Measurements from ENCODE around the gene POLDIP3.
"Not testable (repeated sequence)": the region's sequence is repeated elsewhere in the genome, so short reads cannot be mapped to it uniquely, and the experiment has no call there.

Gene POLDIP3

DNA sequence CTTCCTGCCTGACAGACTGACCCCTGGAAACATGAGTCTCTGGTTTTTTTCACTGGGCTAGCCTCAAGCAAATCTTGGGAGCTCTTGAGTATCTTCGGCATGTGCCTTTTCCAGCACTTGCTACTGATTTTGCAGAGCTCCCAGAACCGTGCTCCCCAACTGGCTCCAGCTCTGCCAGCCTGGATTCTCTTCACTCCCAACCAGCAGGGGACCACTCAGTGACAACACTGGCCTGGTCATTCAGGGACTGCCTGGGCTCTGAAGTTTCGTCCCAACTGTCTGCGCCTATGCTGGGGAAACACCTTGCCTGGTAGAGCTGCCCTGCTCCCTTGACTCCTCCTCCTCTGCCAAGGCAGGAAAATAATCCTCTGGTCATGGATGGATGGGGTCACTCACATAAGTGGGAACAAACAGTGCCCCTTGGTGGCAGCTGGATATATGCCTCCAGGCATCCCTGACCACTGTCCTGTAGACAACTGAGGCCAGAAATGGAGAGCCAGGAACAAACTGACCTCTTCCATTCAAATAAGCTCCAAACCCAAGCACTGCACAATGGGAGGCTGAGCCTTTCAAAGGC lies 30.2 kb downstream of the POLDIP3 start:
- no peak for DNase-seq (ENCODE audit: low read depth)

DNA sequence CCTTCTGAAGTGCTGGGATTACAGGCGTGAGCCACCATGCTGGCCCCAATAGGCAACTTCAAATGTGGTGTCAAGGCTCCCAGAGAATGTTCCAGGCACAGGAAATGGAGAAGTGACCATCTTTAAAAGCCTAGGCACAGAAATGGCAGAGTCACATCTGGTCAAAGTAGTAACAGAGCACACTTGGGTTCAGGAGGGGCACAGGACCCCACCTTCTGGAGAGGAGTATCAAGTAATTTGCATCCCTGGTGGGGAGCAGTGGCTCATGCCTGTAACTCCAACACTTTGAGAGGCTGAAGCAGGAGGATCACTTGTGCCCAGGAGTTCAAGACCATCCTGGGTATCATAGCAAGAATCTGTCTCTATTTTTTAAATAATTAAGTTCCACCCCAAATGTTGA lies 31.7 kb downstream of the POLDIP3 start:
- DNase-seq (ENCODE audit: low read depth) = no peak

DNA sequence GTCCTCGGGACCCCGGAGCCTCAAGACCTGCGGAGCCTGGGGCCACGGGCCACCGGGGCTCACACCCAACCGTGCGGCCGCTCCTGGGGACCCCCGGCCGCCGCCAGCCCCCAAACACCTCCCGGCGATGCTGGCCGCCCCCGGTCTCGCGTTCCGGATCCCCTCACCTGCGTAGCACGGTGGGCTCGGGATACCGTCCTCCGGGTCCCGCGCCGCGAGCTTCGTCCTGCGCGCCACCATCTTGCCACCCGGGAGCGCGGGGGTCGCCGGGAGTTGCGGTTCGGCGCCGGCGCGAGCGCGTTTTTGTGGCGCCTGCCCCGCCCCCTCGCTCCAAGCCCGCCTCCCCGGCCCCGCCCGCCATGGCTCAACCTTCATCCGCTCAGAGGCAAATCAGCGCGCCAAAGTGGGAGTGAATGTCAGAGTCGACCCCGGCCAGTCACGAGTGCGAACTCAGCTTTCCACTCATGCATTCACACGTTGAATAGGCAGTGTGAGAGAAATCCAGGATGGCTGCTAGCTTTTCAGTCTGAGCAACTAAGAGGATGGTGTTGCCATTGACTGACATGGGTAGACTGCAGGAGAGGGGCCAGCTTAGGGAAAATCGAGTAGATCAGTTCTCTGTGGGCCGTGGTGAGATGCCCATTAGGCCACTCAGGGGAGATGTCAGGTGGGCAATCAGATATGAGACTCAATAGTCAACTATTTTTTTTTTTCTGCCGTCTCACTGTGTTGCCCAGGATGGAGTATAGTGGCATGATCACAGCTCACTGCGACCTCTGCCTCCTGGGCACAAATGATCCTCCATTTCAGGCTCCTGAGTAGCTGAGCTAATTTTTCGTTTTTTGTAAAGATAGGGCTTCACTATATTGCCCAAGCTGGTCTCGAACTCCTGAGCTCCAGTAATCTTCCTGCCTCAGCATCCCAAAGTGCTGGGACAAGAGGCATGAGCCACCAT lies 32.6 kb downstream of the POLDIP3 start:
- peak; percentile 84 for DNase-seq (ENCODE audit: low read depth)

DNA sequence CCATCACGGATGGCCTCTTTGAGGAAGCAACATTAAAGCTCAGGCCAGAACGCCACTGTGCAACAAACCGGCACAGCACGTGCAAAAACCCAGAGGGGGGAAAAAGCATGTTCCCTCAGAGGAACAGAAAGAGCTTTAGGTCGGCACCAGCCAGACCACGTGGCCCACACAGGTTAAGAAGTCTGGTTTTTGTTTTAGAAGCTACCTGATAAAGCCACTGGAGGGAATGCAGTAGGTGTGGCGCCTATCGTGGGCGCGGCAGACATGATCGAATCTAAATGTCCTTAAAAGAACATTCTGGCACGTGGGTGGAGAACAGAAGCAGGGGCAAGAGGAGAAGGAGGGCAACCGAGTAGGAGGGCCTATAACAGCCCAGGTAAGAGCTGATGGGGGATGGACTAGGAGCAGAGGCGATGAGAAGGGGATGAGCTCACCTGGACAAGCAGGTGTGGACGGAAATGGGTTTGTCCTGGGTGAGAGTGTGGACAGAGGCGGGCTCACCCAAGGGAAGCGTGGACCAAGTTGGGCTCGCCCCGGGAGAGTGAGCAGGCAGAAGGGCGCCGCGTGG lies 33.4 kb downstream of the POLDIP3 start:
- not testable (repeated sequence) for DNase-seq (ENCODE audit: low read depth)

DNA sequence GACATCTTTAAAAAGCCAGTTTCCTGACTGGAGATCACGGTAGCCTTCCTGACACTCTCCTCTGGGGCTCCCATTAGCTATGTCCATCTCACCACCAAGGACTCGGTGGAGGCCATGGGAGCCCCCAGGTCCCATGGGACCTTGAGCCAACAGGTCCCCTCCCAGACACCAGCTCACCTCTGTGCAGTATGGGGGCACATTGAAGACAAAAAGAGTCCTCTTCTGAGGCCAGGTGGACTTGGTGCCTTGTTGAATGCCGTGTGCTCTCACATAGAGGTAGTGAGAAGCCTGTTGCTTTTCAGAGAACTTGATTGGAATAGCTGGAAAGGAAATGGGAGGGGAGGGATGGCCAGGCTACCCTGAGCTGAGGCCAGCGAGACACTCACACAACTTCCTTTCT lies 34.6 kb downstream of the POLDIP3 start:
- DNase-seq (ENCODE audit: low read depth) = not testable (repeated sequence)

DNA sequence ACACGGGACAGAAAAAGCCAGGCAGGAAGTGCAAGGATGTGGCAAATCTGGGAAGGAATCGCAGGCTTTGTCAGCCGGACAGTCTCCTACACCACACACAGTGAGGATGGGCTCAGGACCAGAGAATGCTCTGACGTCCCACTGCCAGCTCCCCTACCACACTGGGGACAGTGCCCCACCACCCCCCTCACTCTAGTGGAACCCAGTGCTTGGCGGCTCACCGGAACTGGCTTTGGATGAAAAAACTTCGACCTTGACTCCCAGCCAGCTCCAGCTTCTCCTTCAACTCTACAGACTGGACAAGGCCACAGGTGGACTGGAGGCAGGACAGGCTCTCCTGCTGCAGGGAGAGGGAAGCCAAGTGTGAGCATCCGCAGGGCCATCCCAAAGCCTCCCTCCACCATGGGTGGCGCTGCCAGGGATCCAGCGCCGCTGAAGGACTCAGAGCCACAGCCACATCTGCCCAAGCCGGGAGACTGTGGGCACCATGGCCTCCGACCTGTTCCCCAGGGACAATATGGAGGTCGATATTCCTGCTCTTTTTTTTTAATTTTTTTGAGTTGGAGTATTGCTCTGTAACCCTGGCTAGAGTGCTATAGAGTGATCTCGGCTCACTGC lies 37.0 kb downstream of the POLDIP3 start:
- no peak for DNase-seq (ENCODE audit: low read depth)

DNA sequence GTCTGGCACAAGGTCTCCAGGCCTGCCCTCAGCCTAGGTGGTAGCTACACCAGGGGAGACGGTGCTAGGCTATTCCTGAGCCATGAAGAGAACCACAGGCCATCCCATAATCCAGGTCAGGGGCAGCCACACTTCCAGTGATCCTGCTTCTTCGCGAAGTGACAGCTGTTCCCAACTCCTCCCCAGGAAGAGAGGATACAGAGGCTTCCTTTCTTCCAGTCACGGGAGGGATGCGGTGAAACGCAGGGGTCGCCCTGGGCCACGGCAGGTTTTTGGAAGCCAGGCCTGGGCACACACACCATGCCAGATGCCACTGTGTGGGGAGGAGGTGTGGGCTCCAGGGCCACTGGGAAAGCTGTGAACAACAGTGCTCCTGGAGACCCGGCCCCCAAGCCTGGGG lies 37.5 kb downstream of the POLDIP3 start:
- not testable (repeated sequence) for DNase-seq (ENCODE audit: low read depth)

DNA sequence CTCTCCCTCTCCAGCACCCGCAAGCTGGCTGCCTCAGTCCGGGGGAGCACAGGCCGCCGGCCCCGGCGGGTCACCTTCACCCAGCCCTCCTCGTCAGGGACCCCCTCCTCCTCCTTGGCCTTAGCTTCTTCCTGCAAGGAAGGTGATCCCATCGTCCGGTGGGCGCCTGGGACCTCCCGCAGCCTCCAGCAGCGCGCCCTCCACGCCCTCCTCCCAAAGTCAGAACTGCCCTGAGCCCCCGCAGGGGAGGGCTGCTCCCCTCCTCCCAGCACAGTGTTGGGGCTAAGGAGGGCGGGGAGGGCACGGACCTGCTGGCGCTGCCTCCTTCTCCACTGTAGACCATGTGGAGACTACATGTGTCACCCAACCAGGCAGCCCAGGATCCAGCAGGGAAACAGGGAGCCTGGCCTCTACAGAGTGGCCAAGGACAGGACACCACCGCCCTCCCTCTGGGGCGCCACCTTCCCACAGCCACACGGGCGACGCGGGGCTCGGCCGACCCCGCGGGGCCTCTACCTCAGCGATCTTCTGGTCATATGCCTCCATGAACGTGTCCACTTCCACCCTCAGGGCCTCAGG lies 38.6 kb downstream of the POLDIP3 start:
- DNase-seq (ENCODE audit: low read depth) = not testable (repeated sequence)

DNA sequence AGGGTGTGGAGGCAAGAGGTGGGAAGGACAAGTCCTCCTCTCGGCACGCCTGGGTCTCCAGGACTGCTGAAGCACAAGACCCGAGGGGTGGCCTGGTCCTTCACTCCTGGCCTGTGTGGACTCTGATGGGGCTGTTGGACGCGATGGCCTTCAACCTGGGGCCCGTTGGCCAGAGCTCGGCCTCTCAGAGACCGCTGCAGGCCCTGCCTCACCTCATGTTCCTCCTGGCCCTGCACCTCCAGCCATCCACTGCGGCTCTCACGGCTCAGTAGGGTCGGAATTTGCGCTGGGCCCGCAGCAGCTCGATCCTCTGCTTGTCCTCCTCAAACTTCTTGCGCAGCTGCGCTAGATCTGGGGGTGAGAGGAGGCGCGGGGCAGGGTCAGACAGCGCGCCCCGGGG lies 40.2 kb downstream of the POLDIP3 start:
- not testable (repeated sequence) for DNase-seq (ENCODE audit: low read depth)

DNA sequence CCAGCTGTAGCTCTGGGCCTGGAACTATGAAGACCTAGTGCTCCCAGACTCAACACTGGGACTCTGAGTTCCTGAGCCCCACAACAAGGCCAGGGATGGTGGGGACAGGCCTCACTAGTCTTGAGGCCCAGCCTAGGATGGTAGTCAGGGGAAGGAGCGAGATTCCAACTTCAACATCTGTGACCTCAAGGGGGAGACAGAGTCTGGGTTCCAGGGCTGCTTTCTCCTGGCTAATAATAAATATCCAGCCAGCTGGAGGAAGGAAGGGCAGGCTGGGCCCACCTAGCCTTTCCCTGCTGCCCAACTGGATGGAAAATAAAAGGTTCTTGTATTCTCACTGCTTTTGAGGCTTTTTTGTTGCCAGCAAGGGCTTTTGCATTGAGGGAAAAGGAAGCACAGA lies 40.6 kb downstream of the POLDIP3 start:
- not testable (repeated sequence) for DNase-seq (ENCODE audit: low read depth)

DNA sequence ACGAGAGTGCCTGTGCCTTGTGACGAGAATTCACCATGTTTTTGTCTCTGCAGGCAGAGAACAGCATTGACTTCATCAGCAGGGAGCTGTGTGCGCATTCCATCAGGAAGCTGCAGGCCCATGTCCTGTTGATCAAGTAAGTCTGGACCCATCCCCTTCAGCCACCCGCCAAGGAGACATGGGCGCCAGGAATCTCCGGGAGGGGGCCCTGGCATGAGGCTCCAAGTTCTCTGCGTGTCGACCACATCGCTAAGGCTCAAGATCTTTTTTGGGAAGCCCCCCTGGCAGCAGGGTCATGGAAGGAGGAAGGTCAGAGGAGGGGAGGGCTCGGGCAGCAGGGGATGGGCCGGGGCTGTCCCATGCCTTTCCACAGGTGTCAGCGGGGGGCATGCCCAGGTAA lies 43.6 kb downstream of the POLDIP3 start:
- not testable (repeated sequence) for DNase-seq (ENCODE audit: low read depth)

DNA sequence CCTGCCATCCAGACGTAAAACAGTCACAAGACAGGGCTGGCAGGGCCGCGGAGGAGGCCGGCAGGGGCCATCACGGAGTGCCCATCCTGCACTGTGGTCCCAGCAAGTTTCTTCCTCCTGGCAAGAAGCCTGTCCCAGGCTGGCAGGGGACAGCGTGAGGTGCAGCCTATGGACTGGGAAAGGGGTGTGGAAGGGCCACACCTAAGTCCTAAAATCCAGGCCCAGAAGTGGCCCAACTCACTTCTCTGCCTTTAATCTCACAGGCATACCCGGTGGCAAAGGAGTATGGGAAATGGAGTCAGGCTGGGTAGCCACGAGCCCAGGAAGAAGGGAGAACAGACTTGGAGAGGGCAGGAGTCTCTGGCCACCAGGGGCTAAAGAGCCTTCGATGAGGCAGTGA lies 44.1 kb downstream of the POLDIP3 start:
- not testable (repeated sequence) for DNase-seq (ENCODE audit: low read depth)

DNA sequence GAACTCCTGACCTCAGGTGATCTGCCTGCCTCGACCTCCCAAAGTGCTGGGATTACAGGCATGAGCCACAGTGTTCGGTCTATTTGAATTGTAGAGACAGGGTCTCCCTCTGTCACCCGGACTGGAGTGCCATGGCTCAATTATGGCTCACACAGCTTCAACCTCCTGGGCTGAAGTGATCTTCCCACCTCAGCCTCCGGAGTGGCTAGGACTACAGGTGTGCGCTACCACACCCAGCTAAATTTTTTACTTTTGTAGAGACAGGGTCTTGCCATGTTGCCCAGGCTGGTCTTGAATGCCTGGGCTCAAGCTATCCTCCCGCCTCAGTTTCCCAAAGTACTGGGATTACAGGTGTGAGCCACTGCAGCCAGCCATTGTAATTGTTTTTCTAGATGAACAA lies 46.7 kb downstream of the POLDIP3 start:
- DNase-seq (ENCODE audit: low read depth) = not testable (repeated sequence)

DNA sequence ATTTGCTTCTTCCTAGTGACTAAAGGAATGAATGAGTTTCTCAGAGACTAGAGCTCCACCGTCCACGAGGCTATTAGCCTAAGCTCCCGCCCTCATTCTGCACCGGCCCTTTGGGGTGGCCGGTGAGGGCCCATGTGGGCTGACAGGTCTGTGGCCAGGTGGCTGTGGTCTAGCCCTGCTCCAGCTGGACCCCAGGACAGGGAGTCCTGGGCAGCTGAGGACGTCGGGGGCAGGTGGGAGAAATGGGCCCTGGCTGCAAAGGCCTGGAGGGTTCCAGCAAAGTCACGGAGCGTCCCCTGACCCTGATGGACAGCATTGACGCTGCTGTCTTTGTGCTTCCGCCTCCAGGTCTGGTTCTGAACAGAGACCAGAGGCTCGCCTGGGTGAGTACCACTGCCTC lies 48.7 kb downstream of the POLDIP3 start:
- DNase-seq (ENCODE audit: low read depth) = no peak

DNA sequence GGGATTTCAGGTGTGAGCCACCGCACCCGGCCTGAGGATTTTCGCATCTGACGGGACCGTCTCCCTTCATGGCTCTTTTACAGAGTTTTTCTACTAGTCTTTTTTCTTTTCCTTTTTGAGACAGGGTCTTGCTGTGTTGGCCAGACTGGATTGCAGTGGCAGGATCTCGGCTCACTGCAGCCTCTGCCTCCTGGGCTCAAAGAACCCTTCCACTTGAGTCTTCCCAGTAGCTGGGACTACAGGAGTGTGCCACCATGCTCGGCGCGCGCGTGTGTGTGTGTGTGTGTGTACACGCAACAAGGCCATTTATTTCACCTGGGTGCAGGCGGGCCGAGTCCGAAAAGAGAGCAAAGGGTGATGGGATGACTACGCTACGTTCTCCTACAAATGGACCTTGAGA lies 50.0 kb downstream of the POLDIP3 start:
- no peak for DNase-seq (ENCODE audit: low read depth)

DNA sequence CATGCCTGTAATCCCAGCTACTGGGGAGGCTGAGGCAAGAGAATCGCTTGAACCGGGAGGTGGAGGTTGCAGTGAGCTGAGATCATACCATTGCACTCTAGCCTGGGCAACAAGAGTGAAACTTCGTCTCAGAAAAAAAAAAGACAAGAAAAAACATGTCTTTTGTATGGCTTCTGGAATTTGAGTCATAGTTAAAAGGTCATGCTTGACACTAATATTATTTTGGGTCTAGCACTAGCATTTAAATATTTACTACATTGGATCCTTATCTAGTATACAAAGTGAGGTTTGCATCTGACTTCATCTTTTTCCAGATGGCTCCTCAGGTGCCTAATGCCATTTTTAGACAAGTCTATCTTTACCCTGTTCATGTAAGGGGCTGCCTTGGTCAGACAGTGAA lies 50.7 kb downstream of the POLDIP3 start:
- DNase-seq (ENCODE audit: low read depth) = not testable (repeated sequence)

DNA sequence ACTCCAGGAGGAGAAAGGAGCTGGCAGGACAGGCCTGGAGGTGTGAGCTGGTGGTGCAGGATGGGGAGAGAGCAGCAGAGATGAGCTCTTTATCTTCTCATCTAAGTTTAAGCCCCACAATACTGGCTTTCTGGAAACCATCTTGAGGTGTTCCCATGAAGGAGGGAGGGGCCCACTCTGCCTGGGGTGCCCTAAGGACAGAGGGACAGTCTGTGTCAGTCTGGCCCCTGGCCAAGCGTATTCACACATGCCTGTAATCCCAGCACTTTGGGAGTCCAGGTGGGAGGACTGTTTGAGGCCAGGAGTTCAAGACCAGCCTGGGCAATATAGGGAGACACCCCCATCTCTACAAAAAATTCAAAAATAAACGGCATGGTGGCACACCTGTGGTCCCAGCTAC lies 52.0 kb downstream of the POLDIP3 start:
- DNase-seq (ENCODE audit: low read depth) = no peak

DNA sequence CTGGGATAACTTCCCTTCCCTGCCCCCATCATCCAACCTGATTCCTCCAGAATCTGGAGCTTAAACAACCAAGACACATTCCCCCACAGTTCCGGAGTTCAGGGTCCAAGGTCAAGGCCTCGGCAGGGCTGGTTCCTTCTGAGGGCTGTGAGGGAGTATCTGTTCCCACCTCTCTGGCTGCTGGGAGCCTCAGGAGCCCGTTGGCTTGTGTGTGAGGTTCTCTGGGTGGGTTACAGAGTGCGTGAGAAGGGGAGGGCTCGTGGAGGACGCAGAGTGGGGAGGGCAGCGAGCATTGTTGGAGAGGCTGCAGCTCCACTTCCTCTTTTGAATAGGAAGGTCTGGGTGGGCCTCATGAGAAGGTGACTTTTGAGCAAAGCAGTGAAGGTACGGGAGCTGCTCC lies 52.4 kb downstream of the POLDIP3 start:
- no peak for DNase-seq (ENCODE audit: low read depth)

DNA sequence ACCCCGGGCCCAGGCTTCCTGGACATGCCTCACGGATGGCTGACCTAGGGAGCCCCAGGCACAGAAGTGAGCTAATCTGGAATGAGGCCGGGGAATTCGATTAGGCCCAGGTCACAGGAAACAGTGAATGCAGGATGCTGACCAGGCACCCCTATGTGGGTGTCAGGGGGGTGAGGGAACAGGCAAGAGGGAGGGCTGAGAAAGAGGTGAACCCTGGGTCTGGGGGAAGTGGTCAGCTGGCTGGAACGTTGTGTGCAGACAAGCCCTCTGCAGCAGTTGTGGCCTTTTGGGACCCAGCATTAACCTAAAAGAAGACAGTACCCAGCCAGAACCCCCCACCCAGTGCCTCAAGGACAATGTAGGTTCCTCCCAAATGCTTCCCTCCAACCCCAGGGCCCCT lies 52.8 kb downstream of the POLDIP3 start:
- DNase-seq (ENCODE audit: low read depth) = no peak

DNA sequence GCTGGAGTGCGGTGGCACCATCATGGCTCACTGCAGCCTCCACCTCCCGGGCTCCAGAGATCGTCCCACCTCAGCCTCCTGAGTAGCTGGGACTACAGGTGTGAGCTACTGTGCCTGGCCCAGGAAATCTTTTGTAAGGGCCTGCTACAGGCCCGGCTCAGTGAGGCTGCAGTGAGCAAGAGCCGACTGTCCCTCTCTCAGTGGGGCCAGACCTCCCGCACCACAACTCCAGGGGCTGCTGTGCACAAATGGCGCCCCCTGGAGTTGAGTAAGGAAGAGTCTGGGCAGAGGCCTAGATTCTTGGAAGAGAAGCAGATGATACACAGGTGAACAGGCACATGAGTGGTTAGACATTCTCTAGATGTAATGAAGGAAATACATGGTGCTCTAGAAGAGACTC lies 53.9 kb downstream of the POLDIP3 start:
- no peak for DNase-seq (ENCODE audit: low read depth)

DNA sequence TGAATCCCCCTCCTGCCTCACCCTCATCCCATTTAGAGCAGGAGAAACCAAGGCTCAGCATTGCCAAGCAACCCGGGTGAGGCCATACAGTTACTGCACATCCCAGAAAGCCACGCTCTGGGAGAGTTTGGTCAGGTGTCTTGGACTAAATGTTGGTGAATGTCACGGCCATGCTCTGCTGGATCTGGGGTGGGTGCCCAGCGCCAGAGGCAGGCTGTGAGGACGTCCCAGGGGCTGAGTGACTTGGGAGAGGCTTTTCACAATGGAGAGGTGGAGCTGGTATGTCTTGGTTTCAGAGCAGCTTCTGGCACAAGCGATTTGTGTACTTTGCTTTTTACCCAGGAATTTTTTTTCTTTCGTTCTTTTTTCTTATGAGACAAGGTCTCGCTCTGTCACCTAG lies 54.3 kb downstream of the POLDIP3 start:
- no peak for DNase-seq (ENCODE audit: low read depth)
